GM12891 (cell line): Measurements from ENCODE around the gene HAUS7.

Experiments
- DNase-seq: peaks from one replicate; pipeline ENCODE4 v3.0.0; 2011; ENCODE audit warnings: low spot score; ENCODE audit not compliant: insufficient read length
- FAIRE-seq: peaks from 2 replicates; lab custom pipeline; 2011; peaks lifted over from hg19 to GRCh38; lab: Jason Lieb, UNC
- PAX5 ChIP-seq: IDR thresholded peaks from 2 replicates; pipeline ENCODE4 v1.6.1; 2011; ENCODE audit warnings: low read length, moderate library complexity, mild to moderate bottlenecking; ENCODE audit not compliant: insufficient read depth, severe bottlenecking
- POLR2A ChIP-seq: IDR thresholded peaks from 2 replicates; pipeline ENCODE4 v1.6.1; 2011; ENCODE audit warnings: low read depth, low read length, control low read depth
- POLR2AphosphoS5 ChIP-seq: IDR thresholded peaks from 2 replicates; pipeline ENCODE4 v1.6.1; 2011; ENCODE audit warnings: low read depth, low read length, control low read depth
- POU2F2 ChIP-seq: IDR thresholded peaks from 2 replicates; pipeline ENCODE4 v1.6.1; 2011; ENCODE audit warnings: low read depth, mild to moderate bottlenecking, control low read depth, low read length, moderate library complexity
- SPI1 ChIP-seq: IDR thresholded peaks from 2 replicates; pipeline ENCODE4 v1.6.1; 2011; ENCODE audit warnings: low read depth, low read length, control low read depth
- TAF1 ChIP-seq: IDR thresholded peaks from 2 replicates; pipeline ENCODE4 v1.6.1; 2011; ENCODE audit warnings: low read depth, low read length, control low read depth

The HAUS7 gene

GRCh38 chrX:153433161-153433680, 37.2 kb downstream of the HAUS7 start:
- TF ChIP-seq POU2F2 (no peak), POLR2AphosphoS5 (no peak), PAX5 (no peak), POLR2A (no peak), TAF1 (no peak), SPI1 (no peak)
- no peak for FAIRE-seq
- no peak for DNase-seq

GRCh38 chrX:153430796-153431195, 39.6 kb downstream of the HAUS7 start:
- FAIRE-seq (no peak), DNase-seq (no peak)
- TF ChIP-seq POU2F2 (no peak), SPI1 (no peak), PAX5 (no peak), POLR2AphosphoS5 (no peak), TAF1 (no peak), POLR2A (no peak)

DNA sequence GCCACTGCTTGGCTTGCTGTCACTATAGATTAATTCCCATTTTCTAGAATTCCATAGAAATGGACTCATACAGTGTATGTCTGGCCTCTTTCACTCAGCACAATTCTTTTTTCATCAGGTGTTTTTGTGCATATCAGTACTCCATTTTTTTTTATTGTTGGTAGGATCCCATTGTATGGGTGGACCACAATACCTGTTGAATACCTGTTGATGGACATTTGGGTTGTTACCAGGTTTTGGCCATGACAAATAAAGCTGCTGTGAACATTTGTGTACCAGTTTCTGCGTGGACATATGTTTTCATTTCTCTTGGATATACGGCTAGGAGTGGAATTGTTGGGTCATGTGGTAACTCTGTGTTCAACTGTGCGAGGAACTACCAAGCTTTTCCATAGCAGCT, 44.2 kb downstream of the HAUS7 start:
- no peak for DNase-seq
- TF ChIP-seq SPI1, result no peak
- FAIRE-seq, result no peak

DNA sequence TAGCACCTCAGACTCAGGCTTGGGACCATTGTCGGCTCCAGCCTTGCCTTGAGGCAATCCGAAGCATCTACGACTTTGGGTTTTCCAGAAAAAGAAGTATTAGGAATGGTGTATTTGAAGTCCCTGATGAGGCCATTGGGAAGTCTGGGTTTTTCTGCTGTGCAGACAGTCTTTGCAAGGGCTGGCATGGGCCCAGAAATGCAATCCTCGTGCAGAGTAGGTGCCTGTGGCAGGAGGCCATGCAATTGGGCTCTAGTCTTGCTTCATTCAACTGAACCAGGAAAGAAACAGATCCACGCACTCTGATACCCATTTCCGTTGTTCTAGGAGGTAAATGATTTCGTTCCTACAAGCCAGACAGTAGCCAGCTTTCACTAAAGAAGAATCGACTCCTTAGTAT, 46.7 kb downstream of the HAUS7 start:
- no peak for TF ChIP-seq PAX5
- TF ChIP-seq POLR2AphosphoS5, result no peak
- TF ChIP-seq POLR2A, result no peak
- no peak for TF ChIP-seq POU2F2
- no peak for TF ChIP-seq TAF1
- no peak for TF ChIP-seq SPI1
- no peak for DNase-seq
- FAIRE-seq, result no peak

DNA sequence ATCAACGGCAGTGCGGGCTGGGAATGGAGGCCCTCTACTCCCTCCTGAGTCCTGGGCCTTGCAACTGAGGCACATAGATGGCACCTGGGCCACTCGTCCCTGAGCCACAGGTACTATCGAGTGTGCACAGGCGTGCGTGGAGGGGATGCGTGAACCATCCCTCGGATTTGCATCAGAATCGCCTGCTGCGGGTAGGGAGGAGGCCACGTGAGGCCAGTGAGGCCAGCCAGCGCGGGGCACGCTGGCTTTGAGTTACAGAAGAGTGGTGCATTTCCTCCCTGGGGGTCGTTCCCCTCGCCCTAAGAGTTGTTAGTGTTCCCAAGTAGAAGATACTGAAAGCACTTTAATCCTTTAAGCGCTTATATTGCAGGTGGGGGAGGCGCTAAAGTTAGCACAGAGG, 48.5 kb downstream of the HAUS7 start:
- TF ChIP-seq TAF1 (no peak), POU2F2 (no peak), SPI1 (no peak), PAX5 (no peak), POLR2AphosphoS5 (no peak), POLR2A (no peak)
- DNase-seq (no peak), FAIRE-seq (no peak)

GRCh38 chrX:153420851-153421599, 49.4 kb downstream of the HAUS7 start:
- no peak for DNase-seq
- TF ChIP-seq PAX5 (no peak), POLR2AphosphoS5 (no peak), POU2F2 (no peak), TAF1 (no peak), POLR2A (no peak), SPI1 (no peak)
- FAIRE-seq, result no peak

DNA sequence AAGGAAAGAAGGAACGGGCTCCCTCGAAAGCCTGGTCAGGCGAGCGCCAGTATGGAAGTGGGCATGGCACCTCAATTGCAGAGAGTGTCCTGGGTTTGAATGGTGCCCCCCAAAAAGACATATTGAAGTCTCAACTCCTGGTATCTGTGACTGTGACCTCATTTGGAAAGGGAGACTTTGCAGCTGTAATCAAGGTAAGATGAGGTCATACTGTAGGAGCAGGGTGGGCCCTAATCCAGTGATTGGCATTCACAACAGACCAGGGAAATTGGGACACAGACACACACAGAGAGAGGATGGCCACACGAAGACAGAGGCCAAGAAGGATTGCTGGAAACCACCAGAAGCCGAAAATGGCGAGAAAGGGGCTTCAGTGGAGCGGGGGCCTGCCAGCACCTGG, 52.7 kb downstream of the HAUS7 start:
- DNase-seq (no peak), FAIRE-seq (no peak)
- TF ChIP-seq POLR2AphosphoS5, result no peak
- TF ChIP-seq PAX5, result no peak
- no peak for TF ChIP-seq POU2F2
- TF ChIP-seq SPI1, result no peak
- TF ChIP-seq TAF1, result no peak
- TF ChIP-seq POLR2A, result no peak

DNA sequence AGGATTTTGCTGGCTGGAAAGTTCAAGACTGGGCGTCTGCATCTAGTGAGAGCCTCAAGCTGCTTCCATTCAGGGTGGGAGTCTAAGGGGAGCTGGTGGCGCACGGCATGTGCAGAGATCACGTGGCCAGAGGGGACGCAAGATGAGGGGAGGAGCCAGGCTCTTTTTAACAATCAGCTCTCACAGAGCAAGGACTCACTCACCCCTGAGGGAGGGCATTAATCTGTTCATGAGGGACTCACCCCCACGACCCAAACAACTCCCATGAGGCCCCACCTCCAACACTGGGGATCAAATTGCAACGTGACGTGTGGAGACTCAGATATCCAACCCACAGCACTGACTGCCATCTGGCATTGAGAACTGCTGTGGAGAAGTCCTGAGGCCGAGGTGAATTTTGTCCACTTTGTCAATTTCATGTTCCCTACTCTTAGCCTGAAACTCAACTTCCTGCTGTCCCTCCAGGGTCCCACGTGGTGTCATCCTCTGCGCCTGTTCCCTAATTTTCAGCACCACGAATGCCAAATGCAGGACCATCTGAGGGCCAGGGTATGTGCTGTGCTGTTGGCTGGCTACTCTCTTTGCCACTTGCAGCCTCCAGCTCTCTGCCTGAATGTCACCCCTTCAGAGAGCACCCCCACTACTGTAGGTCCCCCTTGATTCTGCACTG, 53.5 kb downstream of the HAUS7 start:
- DNase-seq (no peak), FAIRE-seq (no peak)
- TF ChIP-seq SPI1 (no peak), POLR2AphosphoS5 (no peak), POLR2A (no peak), TAF1 (no peak)

- FAIRE-seq (no peak), DNase-seq (no peak)
- TF ChIP-seq TAF1, result no peak
- no peak for TF ChIP-seq POLR2AphosphoS5
- no peak for TF ChIP-seq POLR2A
- no peak for TF ChIP-seq PAX5
- TF ChIP-seq POU2F2, result no peak
- TF ChIP-seq SPI1, result no peak
These were observed 55.4 kb downstream of the HAUS7 start for GRCh38 chrX:153414856-153415510.
